ENCODE measurements around the gene DVL1. TPM values are rescaled to one million over a fixed set of nuclear protein-coding genes. Genes with fewer than 3 reads are reported as not detected.

DVL1 gene
- total and polyA plus RNA-seq, 2 of the 13 experiments (the other 11 are each of a cell fraction or from before 2014, with no cell fraction given), result 30.8 to 60.4 TPM

GRCh38 chr1:1371746-1372711, 22.8 kb upstream of the DVL1 start (continued):
- TF ChIP-seq GLMP (CRISPR knock-in tag; IDR thresholded peaks at IDR 0.05; ENCODE audit: borderline replicate concordance) (no peak), ATF6 (CRISPR knock-in tag; conservative IDR thresholded peaks at IDR 0.05) (no peak), CAMTA2 (CRISPR knock-in tag; IDR thresholded peaks at IDR 0.05; ENCODE audit: borderline replicate concordance) (no peak), ZNF629 (CRISPR knock-in tag; conservative IDR thresholded peaks at IDR 0.05) (no peak), RBM22 (optimal IDR thresholded peaks at IDR 0.05; ENCODE audit: low read length) (no peak), ZNF333 (CRISPR knock-in tag; IDR thresholded peaks at IDR 0.05; ENCODE audit: borderline replicate concordance) (no peak), RFX5 (IDR thresholded peaks at IDR 0.05; ENCODE audit: low read depth, low read length) (no peak), SP140L (CRISPR knock-in tag; IDR thresholded peaks at IDR 0.05; ENCODE audit: borderline replicate concordance) (no peak), FIP1L1 (IDR thresholded peaks at IDR 0.05; ENCODE audit: borderline replicate concordance, insufficient read depth, low read depth, low read length) (no peak), HOXA7 (CRISPR knock-in tag; IDR thresholded peaks at IDR 0.05) (no peak), NFE2L1 (CRISPR knock-in tag; IDR thresholded peaks at IDR 0.05; ENCODE audit: borderline replicate concordance) (no peak), MIER3 (CRISPR knock-in tag; IDR thresholded peaks at IDR 0.05; ENCODE audit: borderline replicate concordance) (no peak), ZNF362 (CRISPR knock-in tag; IDR thresholded peaks at IDR 0.05; ENCODE audit: borderline replicate concordance) (no peak), U2AF2 (IDR thresholded peaks at IDR 0.05; ENCODE audit: low read depth, low read length) (no peak), HOXA3 (CRISPR knock-in tag; IDR thresholded peaks at IDR 0.05) (peak; percentile 50), RFXANK (CRISPR knock-in tag; IDR thresholded peaks at IDR 0.05) (no peak), SMYD3 (CRISPR knock-in tag; IDR thresholded peaks at IDR 0.05) (no peak), HMG20B (CRISPR knock-in tag; conservative IDR thresholded peaks at IDR 0.05) (no peak), KLF6 (CRISPR knock-in tag; IDR thresholded peaks at IDR 0.05) (no peak), CBX5 (CRISPR knock-in tag; IDR thresholded peaks at IDR 0.05; ENCODE audit: borderline replicate concordance) (no peak), GLI4 (CRISPR knock-in tag; IDR thresholded peaks at IDR 0.05; ENCODE audit: borderline replicate concordance) (no peak), ETV5 (CRISPR knock-in tag; IDR thresholded peaks at IDR 0.05; ENCODE audit: borderline replicate concordance) (0 out of 2 replicates have a peak, but pooled peaks have one; percentile 33)
- TF ChIP-seq, protein P1, sequence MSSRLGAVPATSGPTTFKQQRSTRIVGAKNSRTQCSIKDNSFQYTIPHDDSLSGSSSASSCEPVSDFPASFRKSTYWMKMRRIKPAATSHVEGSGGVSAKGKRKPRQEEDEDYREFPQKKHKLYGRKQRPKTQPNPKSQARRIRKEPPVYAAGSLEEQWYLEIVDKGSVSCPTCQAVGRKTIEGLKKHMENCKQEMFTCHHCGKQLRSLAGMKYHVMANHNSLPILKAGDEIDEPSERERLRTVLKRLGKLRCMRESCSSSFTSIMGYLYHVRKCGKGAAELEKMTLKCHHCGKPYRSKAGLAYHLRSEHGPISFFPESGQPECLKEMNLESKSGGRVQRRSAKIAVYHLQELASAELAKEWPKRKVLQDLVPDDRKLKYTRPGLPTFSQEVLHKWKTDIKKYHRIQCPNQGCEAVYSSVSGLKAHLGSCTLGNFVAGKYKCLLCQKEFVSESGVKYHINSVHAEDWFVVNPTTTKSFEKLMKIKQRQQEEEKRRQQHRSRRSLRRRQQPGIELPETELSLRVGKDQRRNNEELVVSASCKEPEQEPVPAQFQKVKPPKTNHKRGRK (CRISPR knock-in tag; IDR thresholded peaks at IDR 0.05), result no peak

Data from HepG2 (cell line).